HCT116 (cell line): Measurements from ENCODE around the gene ZMYND12. TPM values are rescaled to one million over a fixed set of nuclear protein-coding genes. Genes with fewer than 3 reads are reported as not detected.

Experiments used
- ATAC-seq: fragments of 200-7000 bp; cut with Tn5 transposase; 2 replicates; pipeline ENCODE4 v1.9.1; 2020; ENCODE audit warnings: mild to moderate bottlenecking, moderate library complexity
- BruUV-seq: library from RNA; stranded (reverse); fragments of 400-500 nt; replicated peaks from 2 replicates; lab custom pipeline; 2021; lab: Mats Ljungman, UMichigan
- CTCF ChIA-PET: fragments of 300-600 bp; sonication (Branson Sonifier 250); formaldehyde crosslinking; loops from one replicate; lab custom pipeline; 2021; ENCODE audit warnings: antibody characterized with exemption; lab: Charles Lee
- POLR2A ChIA-PET: fragments of 300-600, 350-600 bp; sonication (Branson Sonifier 250); formaldehyde crosslinking; loops from one replicate; lab custom pipeline; 2021; ENCODE audit warnings: antibody characterized with exemption; lab: Charles Lee
- RAD21 ChIA-PET, 2 experiments: fragments of 300-600 bp; sonication (Branson Sonifier 250); formaldehyde crosslinking; loops; one replicate each; lab custom pipeline; 2023; ENCODE audit warnings: low total read pairs in 2 of 2; ENCODE audit not compliant: uncharacterized antibody in 2 of 2, unreplicated experiment in 2 of 2, low non-redundant PET in 1 of 2; lab: Charles Lee
- DNase-seq: peaks from one replicate; pipeline ENCODE4 v3.0.0-alpha.2; 2010; ENCODE audit warnings: low read depth, low spot score
- H2AFZ ChIP-seq: fragments of 200-600 bp; shearing (Covaris generic), sonication (generic); 2 replicates; pipeline ENCODE4 v1.6.1; 2017; ENCODE audit warnings: low read depth, mixed run types, mixed read lengths, antibody characterized with exemption, low read length; ENCODE audit not compliant: poor library complexity, severe bottlenecking
- H3K27ac ChIP-seq: 2 replicates; pipeline ENCODE4 v1.5.1; 2012; ENCODE audit warnings: low read depth, low read length
- H3K27me3 ChIP-seq: fragments of 200-600 bp; sonication (generic); 2 replicates; pipeline ENCODE4 v1.6.1; 2016; ENCODE audit warnings: mixed run types, low read length, mixed read lengths; ENCODE audit not compliant: insufficient read depth
- H3K36me3 ChIP-seq, 2 experiments: fragments of 200-500 bp in 1 of 2; fragments of 200-600 bp in 1 of 2; sonication (Bioruptor generic) in 1 of 2; sonication (generic) in 1 of 2; 2 replicates each; pipeline versions ENCODE4 v1.5.1 to v1.6.1; 2014 to 2016; ENCODE audit warnings: low read length in 2 of 2, inconsistent platforms in 1 of 2, mixed read lengths in 1 of 2, mixed run types in 1 of 2; ENCODE audit not compliant: insufficient read depth in 2 of 2, control insufficient read depth in 1 of 2
- H3K4me1 ChIP-seq, 2 experiments: fragments of 200-600 bp in 1 of 2; sonication (generic) in 1 of 2; 2 replicates each; pipeline versions ENCODE4 v1.5.1 to v1.6.1; 2012 to 2017; ENCODE audit warnings: low read length in 2 of 2, inconsistent platforms in 1 of 2, mild to moderate bottlenecking in 1 of 2, mixed read lengths in 1 of 2, mixed run types in 1 of 2, moderate library complexity in 1 of 2; ENCODE audit not compliant: insufficient read depth in 2 of 2, control insufficient read depth in 1 of 2
- H3K4me2 ChIP-seq: fragments of 200-600 bp; sonication (generic); 2 replicates; pipeline ENCODE4 v1.6.1; 2017; ENCODE audit warnings: mixed run types, low read length, mixed read lengths
- H3K4me3 ChIP-seq, 2 experiments: fragments of 200-600 bp in 1 of 2; sonication (generic) in 1 of 2; replicated peaks in 1 of 2; 2 replicates each; pipeline ENCODE4 v1.5.1; 2011 to 2016; ENCODE audit warnings: low read length in 2 of 2, control low read depth in 1 of 2, low read depth in 1 of 2, mild to moderate bottlenecking in 1 of 2, mixed read lengths in 1 of 2, mixed run types in 1 of 2
- H3K79me2 ChIP-seq: fragments of 200-600 bp; sonication (generic); 2 replicates; pipeline ENCODE4 v1.6.1; 2017; ENCODE audit warnings: mild to moderate bottlenecking, mixed run types, low read length, moderate library complexity, mixed read lengths; ENCODE audit not compliant: insufficient read depth
- H3K9ac ChIP-seq: fragments of 200-600 bp; sonication (generic); 2 replicates; pipeline ENCODE4 v1.6.1; 2016; ENCODE audit warnings: low read length, mixed read lengths
- H3K9me2 ChIP-seq: fragments of 200-600 bp; sonication (generic), shearing (Covaris generic); 2 replicates; pipeline ENCODE4 v1.6.1; 2017; ENCODE audit warnings: mixed run types, mild to moderate bottlenecking, moderate library complexity; ENCODE audit not compliant: insufficient read depth
- H3K9me3 ChIP-seq, 2 experiments: fragments of 200-500 bp in 1 of 2; fragments of 200-600 bp in 1 of 2; sonication (Bioruptor generic) in 1 of 2; sonication (generic) in 1 of 2; 2 replicates each; pipeline ENCODE4 v1.6.1; 2014 to 2017; ENCODE audit warnings: low read length in 2 of 2, mixed read lengths in 2 of 2, inconsistent platforms in 1 of 2, low read depth in 1 of 2, mild to moderate bottlenecking in 1 of 2, mixed run types in 1 of 2, moderate library complexity in 1 of 2; ENCODE audit not compliant: control insufficient read depth in 1 of 2, insufficient read depth in 1 of 2
- H4K20me1 ChIP-seq: fragments of 200-600 bp; sonication (generic), shearing (Covaris generic); 2 replicates; pipeline ENCODE4 v1.6.1; 2017; ENCODE audit warnings: mixed run types, mild to moderate bottlenecking, moderate library complexity; ENCODE audit not compliant: insufficient read depth
- CBX3 ChIP-seq: IDR thresholded peaks from 2 replicates; pipeline ENCODE4 v1.6.1; 2012; ENCODE audit warnings: low read depth
- CTCF ChIP-seq, 3 experiments: fragments of 200-600 bp in 1 of 3; sonication (generic) in 1 of 3; IDR thresholded peaks in 2 of 3; conservative IDR thresholded peaks in 1 of 3; 2 replicates each; pipeline ENCODE4 v1.5.1; 2012 to 2017; ENCODE audit warnings: low read depth in 2 of 3, low read length in 2 of 3, antibody characterized with exemption in 1 of 3, borderline replicate concordance in 1 of 3, control low read depth in 1 of 3, mild to moderate bottlenecking in 1 of 3, mixed read lengths in 1 of 3, mixed run types in 1 of 3, moderate library complexity in 1 of 3; ENCODE audit not compliant: insufficient read depth in 1 of 3
- EZH2phosphoT487 ChIP-seq: fragments of 200-600 bp; IDR thresholded peaks from 2 replicates; pipeline ENCODE4 v1.6.1; 2018; ENCODE audit warnings: antibody characterized with exemption, borderline replicate concordance
- MAX ChIP-seq: IDR thresholded peaks from 2 replicates; pipeline ENCODE4 v1.6.1; 2012
- POLR2A ChIP-seq: IDR thresholded peaks from 2 replicates; pipeline ENCODE4 v1.7.0; 2011; ENCODE audit warnings: borderline replicate concordance; ENCODE audit not compliant: insufficient read depth, insufficient read length; ENCODE audit errors: extremely low read depth
- POLR2AphosphoS5 ChIP-seq: IDR thresholded peaks from 2 replicates; pipeline ENCODE4 v1.6.1; 2011; ENCODE audit warnings: mild to moderate bottlenecking, low read depth, low read length, moderate library complexity
- SRF ChIP-seq: IDR thresholded peaks from 2 replicates; pipeline ENCODE4 v1.6.1; 2012; ENCODE audit warnings: low read depth
- TCF7L2 ChIP-seq: IDR thresholded peaks from 2 replicates; pipeline ENCODE4 v1.7.0; 2011; ENCODE audit warnings: borderline replicate concordance, inconsistent platforms; ENCODE audit not compliant: insufficient read depth, insufficient read length; ENCODE audit errors: extremely low read depth
- intact Hi-C: fragments of 100-400 bp; cut with micrococcal nuclease; formaldehyde crosslinking; loops from 2 replicates; pipeline ENCODE4 v1.10.0; 2022
- total RNA-seq: library from RNA; stranded (reverse); gene quantifications from one replicate; pipeline ENCODE4 v1.2.1, GENCODE V29; 2021; ENCODE audit not compliant: unreplicated experiment

ZMYND12 gene
- total RNA-seq, 1 experiment from 2014 or later, result 0.25 TPM

- TF ChIP-seq TCF7L2 (no peak), POLR2AphosphoS5 (no peak), CBX3 (no peak), EZH2phosphoT487 (no peak), POLR2A (no peak), MAX (no peak)
- TF ChIP-seq, all 23 proteins: peak for 0
Observed at GRCh38 chr1:42480921-42481320, 25.1 kb upstream of the ZMYND12 start (continued).

- H3K36me3 ChIP-seq, result no peaks in the 10 kb centered on the region
- no peak overlapping the region for H3K9ac ChIP-seq
- no peaks in the 10 kb centered on the region for H3K9me3 ChIP-seq
- no peaks in the 10 kb centered on the region for H3K27me3 ChIP-seq
- no peaks in the 10 kb centered on the region; the same call in 1 of the 2 replicates for H3K9me2 ChIP-seq
- H3K79me2 ChIP-seq, result no peaks in the 10 kb centered on the region
- no peaks in the 10 kb centered on the region for H4K20me1 ChIP-seq
- no peak for DNase-seq
- ChIA-PET CTCF (interaction anchor here (0.7 to 1.1 kb wide), 2 partner anchors 12 to 22 kb away, joined by 3 to 4 read pairs; no protein-coding TSS in a partner anchor), RAD21 (no interaction called here)
- TF ChIP-seq CTCF (IDR thresholded peaks at IDR 0.05 in 2 of 3, conservative IDR thresholded peaks at IDR 0.05 in 1 of 3; ENCODE audit: borderline replicate concordance in 1 of 3, insufficient read depth in 1 of 3, low read depth in 2 of 3, low read length in 2 of 3) (peak in 2 of 3 experiments; percentile 38 to 45; a peak in 4 of 6 replicates), SRF (no peak)
- TF ChIP-seq, all 23 proteins: peak for 1
- H2AFZ ChIP-seq, result no peak overlapping the region
- POLR2A ChIA-PET, result no interaction called here
- no TSS peak for BruUV-seq
- H3K27ac ChIP-seq, result no peak overlapping the region
- H3K4me3 ChIP-seq, result no peak overlapping the region
- peaks cover 0 to 10% of the 10 kb centered on the region in 2 experiments; a peak in 2 of 4 replicates for H3K4me1 ChIP-seq
- intact Hi-C loops, result no loop called here
- H3K4me2 ChIP-seq, result peak overlapping the region; percentile 29; the same call in 1 of the 2 replicates
- peak; percentile 99 for ATAC-seq
Observed at GRCh38 chr1:42479621-42480020, 23.8 kb upstream of the ZMYND12 start.
